Middle frontal gyrus (tissue), 1 donor: ENCODE data around the gene TMOD1.
"Not testable (repeated sequence)": the region's sequence is repeated elsewhere in the genome, so short reads cannot be mapped to it uniquely, and the experiment has no call there.

ENCODE experiments used
- DNase-seq: peaks from one replicate; pipeline ENCODE4 v3.0.0-alpha.2; 2015; ENCODE audit warnings: low spot score; ENCODE audit errors: extremely low spot score

TMOD1 gene

GRCh38 chr9:97564291-97565175, 63.1 kb downstream of the TMOD1 start:
- peak; percentile 44 for DNase-seq

- DNase-seq: no peak
Measured at GRCh38 chr9:97565262-97565661, 63.8 kb downstream of the TMOD1 start.

- DNase-seq: no peak
Measured at GRCh38 chr9:97567182-97567893, 65.9 kb downstream of the TMOD1 start.

- no peak for DNase-seq
Measured at GRCh38 chr9:97567894-97568202, 66.4 kb downstream of the TMOD1 start.

GRCh38 chr9:97568461-97569275, 67.2 kb downstream of the TMOD1 start:
- DNase-seq: no peak

GRCh38 chr9:97570899-97571298, 69.4 kb downstream of the TMOD1 start:
- DNase-seq: no peak

GRCh38 chr9:97571664-97572063, 70.2 kb downstream of the TMOD1 start:
- no peak for DNase-seq

- no peak for DNase-seq
Measured at GRCh38 chr9:97572196-97572891, 70.9 kb downstream of the TMOD1 start.

- no peak for DNase-seq
Measured at GRCh38 chr9:97572892-97573365, 71.5 kb downstream of the TMOD1 start.

GRCh38 chr9:97573482-97574073, 72.1 kb downstream of the TMOD1 start:
- no peak for DNase-seq

- DNase-seq: not testable (repeated sequence)
Measured at GRCh38 chr9:97574101-97574571, 72.7 kb downstream of the TMOD1 start.

GRCh38 chr9:97574921-97575672, 73.6 kb downstream of the TMOD1 start:
- not testable (repeated sequence) for DNase-seq

- DNase-seq: no peak
Measured at GRCh38 chr9:97575673-97576200, 74.3 kb downstream of the TMOD1 start.

- DNase-seq: no peak
Measured at GRCh38 chr9:97577051-97577450, 75.6 kb downstream of the TMOD1 start.

GRCh38 chr9:97578846-97579245, 77.4 kb downstream of the TMOD1 start:
- DNase-seq: no peak

- no peak for DNase-seq
Measured at GRCh38 chr9:97579914-97580313, 78.4 kb downstream of the TMOD1 start.

GRCh38 chr9:97581590-97581989, 80.1 kb downstream of the TMOD1 start:
- not testable (repeated sequence) for DNase-seq

- DNase-seq: not testable (repeated sequence)
Measured at GRCh38 chr9:97584778-97585177, 83.3 kb downstream of the TMOD1 start.

GRCh38 chr9:97586909-97587308, 85.4 kb downstream of the TMOD1 start:
- DNase-seq: not testable (repeated sequence)

- no peak for DNase-seq
Measured at GRCh38 chr9:97591535-97591934, 90.1 kb downstream of the TMOD1 start.
